GM12864 (cell line): Measurements from ENCODE around the gene OR7D2.

Experiments
- DNase-seq: peaks from one replicate; pipeline ENCODE4 v3.0.0-alpha.2; 2011; ENCODE audit warnings: low read depth
- H3K4me3 ChIP-seq: 2 replicates; pipeline ENCODE4 v1.5.1; 2011; ENCODE audit warnings: mild to moderate bottlenecking, low read depth, low read length, control low read depth
- CTCF ChIP-seq: IDR thresholded peaks from 2 replicates; pipeline ENCODE4 v1.5.1; 2011; ENCODE audit warnings: low read depth, mild to moderate bottlenecking, moderate library complexity, low read length, control low read depth, inconsistent platforms; ENCODE audit errors: missing control alignments

Gene OR7D2

GRCh38 chr19:9159891-9160290 is 18.9 kb upstream of the OR7D2 start:
- H3K4me3 ChIP-seq: no peak overlapping the region
- no peak for DNase-seq
- TF ChIP-seq CTCF: no peak

- TF ChIP-seq CTCF: no peak
- no peak for DNase-seq
- no peak overlapping the region for H3K4me3 ChIP-seq
These were observed 17.4 kb upstream of the OR7D2 start for GRCh38 chr19:9161427-9161826.

GRCh38 chr19:9165261-9165660 is 13.5 kb upstream of the OR7D2 start:
- DNase-seq: no peak
- H3K4me3 ChIP-seq: no peak overlapping the region
- no peak for TF ChIP-seq CTCF

GRCh38 chr19:9166846-9167245 is 11.9 kb upstream of the OR7D2 start:
- H3K4me3 ChIP-seq: no peak overlapping the region
- no peak for TF ChIP-seq CTCF
- no peak for DNase-seq

- no peak overlapping the region for H3K4me3 ChIP-seq
- no peak for TF ChIP-seq CTCF
- no peak for DNase-seq
These were observed 7.3 kb upstream of the OR7D2 start for GRCh38 chr19:9171393-9171991.

GRCh38 chr19:9175326-9175725 is 3.5 kb upstream of the OR7D2 start:
- TF ChIP-seq CTCF: no peak
- DNase-seq: no peak
- no peak overlapping the region for H3K4me3 ChIP-seq

GRCh38 chr19:9183000-9183399 is 4.2 kb downstream of the OR7D2 start:
- DNase-seq: no peak
- H3K4me3 ChIP-seq: no peak overlapping the region
- TF ChIP-seq CTCF: no peak
